GM12891 (cell line): ENCODE results near the gene ZNF644.

Experiments
- DNase-seq: peaks from one replicate; pipeline ENCODE4 v3.0.0; 2011; ENCODE audit warnings: low spot score; ENCODE audit not compliant: insufficient read length
- FAIRE-seq: peaks from 2 replicates; lab custom pipeline; 2011; peaks lifted over from hg19 to GRCh38; lab: Jason Lieb, UNC
- PAX5 ChIP-seq: IDR thresholded peaks from 2 replicates; pipeline ENCODE4 v1.6.1; 2011; ENCODE audit warnings: low read length, moderate library complexity, mild to moderate bottlenecking; ENCODE audit not compliant: insufficient read depth, severe bottlenecking
- POLR2A ChIP-seq: IDR thresholded peaks from 2 replicates; pipeline ENCODE4 v1.6.1; 2011; ENCODE audit warnings: low read depth, low read length, control low read depth
- POLR2AphosphoS5 ChIP-seq: IDR thresholded peaks from 2 replicates; pipeline ENCODE4 v1.6.1; 2011; ENCODE audit warnings: low read depth, low read length, control low read depth
- POU2F2 ChIP-seq: IDR thresholded peaks from 2 replicates; pipeline ENCODE4 v1.6.1; 2011; ENCODE audit warnings: low read depth, mild to moderate bottlenecking, control low read depth, low read length, moderate library complexity
- SPI1 ChIP-seq: IDR thresholded peaks from 2 replicates; pipeline ENCODE4 v1.6.1; 2011; ENCODE audit warnings: low read depth, low read length, control low read depth
- TAF1 ChIP-seq: IDR thresholded peaks from 2 replicates; pipeline ENCODE4 v1.6.1; 2011; ENCODE audit warnings: low read depth, low read length, control low read depth

Gene ZNF644

GRCh38 chr1:90876101-90876500 lies 145.7 kb downstream of the ZNF644 start:
- no peak for TF ChIP-seq POU2F2
- TF ChIP-seq TAF1: no peak
- TF ChIP-seq PAX5: no peak
- no peak for TF ChIP-seq POLR2AphosphoS5
- no peak for TF ChIP-seq SPI1
- TF ChIP-seq POLR2A: no peak
- DNase-seq: no peak
- FAIRE-seq: no peak
